Measurements from ENCODE around the gene SLC22A31.

SLC22A31 gene

DNA sequence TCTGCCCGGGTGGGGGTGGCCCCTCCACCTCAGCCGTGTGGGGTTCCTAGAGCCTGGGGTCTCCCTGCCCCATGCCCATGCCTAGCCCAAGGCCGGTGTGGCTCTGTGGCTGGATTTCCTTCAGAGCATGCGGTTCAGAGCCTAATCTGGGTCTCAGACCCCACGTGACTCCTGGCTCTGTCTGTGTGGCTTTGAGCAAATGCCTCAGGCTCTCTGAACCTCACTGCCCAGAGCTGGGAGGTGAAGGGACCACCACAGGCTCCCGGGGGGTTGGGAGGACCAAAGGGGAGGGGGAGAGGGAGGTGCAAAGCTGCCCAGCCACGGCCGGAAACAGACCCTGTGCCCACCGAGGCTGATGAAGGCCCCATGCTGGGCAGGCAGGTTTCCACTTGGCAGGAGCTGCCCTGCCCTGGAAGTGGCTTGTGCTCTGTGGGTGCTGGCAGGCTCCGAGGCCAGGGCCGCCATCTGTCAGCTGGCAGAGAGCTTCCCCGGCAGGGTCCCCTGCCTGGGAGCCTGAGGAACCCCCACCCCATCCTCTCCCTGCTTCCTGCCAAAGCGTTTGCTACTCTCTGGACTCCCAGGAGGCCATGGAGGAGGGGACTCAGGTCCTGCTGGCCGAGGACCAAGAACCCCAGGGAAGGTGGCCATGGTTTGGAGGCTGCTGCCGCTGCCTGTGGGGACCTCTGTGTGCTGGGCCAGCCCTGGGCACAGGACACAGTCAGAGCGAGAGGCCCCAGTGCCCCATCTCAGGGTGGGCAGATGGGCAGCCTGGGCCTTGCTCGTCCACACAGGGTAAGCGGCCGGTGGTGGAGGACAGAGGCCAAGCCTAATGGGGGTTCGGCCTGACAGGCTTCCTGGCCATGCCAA is 24.8 kb downstream of the SLC22A31 start:
- Histone ChIP-seq H4K20me1 (ENCODE audit: insufficient read depth, low read length) (no peaks in the 10 kb centered on the region), H3K27me3 (replicated peaks; ENCODE audit: insufficient read depth, low read length) (peaks cover 10% of the 10 kb centered on the region; the same call in 1 of the 2 replicates), H3K79me2 (ENCODE audit: low read length) (no peaks in the 10 kb centered on the region), H3K4me3 (ENCODE audit: low read length) (no peak overlapping the region), H3F3A (ENCODE audit: insufficient read depth, low read length) (no peaks in the 10 kb centered on the region), H3K9ac (ENCODE audit: low read length) (no peak overlapping the region), H3K4me1 (ENCODE audit: low read length) (no peaks in the 10 kb centered on the region), H3K9me2 (replicated peaks; ENCODE audit: insufficient read depth, low read length) (no peaks in the 10 kb centered on the region), H3K27ac (ENCODE audit: low read length) (no peak overlapping the region), H3K9me3 (replicated peaks; ENCODE audit: insufficient read depth, low read length) (no peaks in the 10 kb centered on the region), H3K36me3 (replicated peaks; ENCODE audit: insufficient read depth, low read length) (no peaks in the 10 kb centered on the region), H2AFZ (ENCODE audit: low read length) (no peak overlapping the region), H3K4me2 (ENCODE audit: low read depth, low read length) (no peak overlapping the region)
- TF ChIP-seq EZH2 (optimal IDR thresholded peaks at IDR 0.05; ENCODE audit: low read depth, low read length) (no peak), EZH2phosphoT487 (IDR thresholded peaks at IDR 0.05; ENCODE audit: low read length) (no peak)
- TF ChIP-seq, protein P1, sequence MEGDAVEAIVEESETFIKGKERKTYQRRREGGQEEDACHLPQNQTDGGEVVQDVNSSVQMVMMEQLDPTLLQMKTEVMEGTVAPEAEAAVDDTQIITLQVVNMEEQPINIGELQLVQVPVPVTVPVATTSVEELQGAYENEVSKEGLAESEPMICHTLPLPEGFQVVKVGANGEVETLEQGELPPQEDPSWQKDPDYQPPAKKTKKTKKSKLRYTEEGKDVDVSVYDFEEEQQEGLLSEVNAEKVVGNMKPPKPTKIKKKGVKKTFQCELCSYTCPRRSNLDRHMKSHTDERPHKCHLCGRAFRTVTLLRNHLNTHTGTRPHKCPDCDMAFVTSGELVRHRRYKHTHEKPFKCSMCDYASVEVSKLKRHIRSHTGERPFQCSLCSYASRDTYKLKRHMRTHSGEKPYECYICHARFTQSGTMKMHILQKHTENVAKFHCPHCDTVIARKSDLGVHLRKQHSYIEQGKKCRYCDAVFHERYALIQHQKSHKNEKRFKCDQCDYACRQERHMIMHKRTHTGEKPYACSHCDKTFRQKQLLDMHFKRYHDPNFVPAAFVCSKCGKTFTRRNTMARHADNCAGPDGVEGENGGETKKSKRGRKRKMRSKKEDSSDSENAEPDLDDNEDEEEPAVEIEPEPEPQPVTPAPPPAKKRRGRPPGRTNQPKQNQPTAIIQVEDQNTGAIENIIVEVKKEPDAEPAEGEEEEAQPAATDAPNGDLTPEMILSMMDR (IDR thresholded peaks at IDR 0.05; ENCODE audit: low read length): no peak
- DNase-seq: no peak

DNA sequence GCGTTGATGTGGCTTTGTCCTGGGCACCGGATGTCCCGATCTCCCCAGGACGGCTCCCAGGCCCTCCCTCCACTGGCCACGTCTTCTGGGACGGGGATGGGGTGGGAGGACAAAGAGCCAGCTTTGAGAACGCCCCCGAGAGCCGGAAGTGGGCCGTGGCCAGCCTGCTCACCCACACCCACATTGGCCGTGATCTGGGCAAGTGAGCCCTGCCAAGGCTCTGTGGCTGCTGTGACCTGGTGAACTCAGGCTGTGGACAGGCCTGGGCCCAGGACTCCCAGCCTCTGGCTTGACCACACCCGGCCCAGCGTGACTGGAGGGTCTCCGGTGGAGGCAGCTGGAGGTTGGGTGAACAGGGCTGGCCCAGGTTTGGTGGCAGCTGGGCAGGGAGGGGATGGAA is 25.5 kb downstream of the SLC22A31 start:
- no peak for DNase-seq
- Histone ChIP-seq H3K4me2 (ENCODE audit: low read depth, low read length) (no peak overlapping the region), H3K4me1 (ENCODE audit: low read length) (no peaks in the 10 kb centered on the region), H3F3A (ENCODE audit: insufficient read depth, low read length) (no peaks in the 10 kb centered on the region), H3K9me3 (replicated peaks; ENCODE audit: insufficient read depth, low read length) (no peaks in the 10 kb centered on the region), H4K20me1 (ENCODE audit: insufficient read depth, low read length) (no peaks in the 10 kb centered on the region), H3K27me3 (replicated peaks; ENCODE audit: insufficient read depth, low read length) (peaks cover 10% of the 10 kb centered on the region; the same call in 1 of the 2 replicates), H3K4me3 (ENCODE audit: low read length) (no peak overlapping the region), H3K9me2 (replicated peaks; ENCODE audit: insufficient read depth, low read length) (no peaks in the 10 kb centered on the region), H3K36me3 (replicated peaks; ENCODE audit: insufficient read depth, low read length) (no peaks in the 10 kb centered on the region), H3K9ac (ENCODE audit: low read length) (no peak overlapping the region), H3K27ac (ENCODE audit: low read length) (no peak overlapping the region), H3K79me2 (ENCODE audit: low read length) (no peaks in the 10 kb centered on the region), H2AFZ (ENCODE audit: low read length) (no peak overlapping the region)
- TF ChIP-seq EZH2phosphoT487 (IDR thresholded peaks at IDR 0.05; ENCODE audit: low read length) (no peak), EZH2 (optimal IDR thresholded peaks at IDR 0.05; ENCODE audit: low read depth, low read length) (no peak)
- TF ChIP-seq, protein P1 (IDR thresholded peaks at IDR 0.05; ENCODE audit: low read length): no peak

DNA sequence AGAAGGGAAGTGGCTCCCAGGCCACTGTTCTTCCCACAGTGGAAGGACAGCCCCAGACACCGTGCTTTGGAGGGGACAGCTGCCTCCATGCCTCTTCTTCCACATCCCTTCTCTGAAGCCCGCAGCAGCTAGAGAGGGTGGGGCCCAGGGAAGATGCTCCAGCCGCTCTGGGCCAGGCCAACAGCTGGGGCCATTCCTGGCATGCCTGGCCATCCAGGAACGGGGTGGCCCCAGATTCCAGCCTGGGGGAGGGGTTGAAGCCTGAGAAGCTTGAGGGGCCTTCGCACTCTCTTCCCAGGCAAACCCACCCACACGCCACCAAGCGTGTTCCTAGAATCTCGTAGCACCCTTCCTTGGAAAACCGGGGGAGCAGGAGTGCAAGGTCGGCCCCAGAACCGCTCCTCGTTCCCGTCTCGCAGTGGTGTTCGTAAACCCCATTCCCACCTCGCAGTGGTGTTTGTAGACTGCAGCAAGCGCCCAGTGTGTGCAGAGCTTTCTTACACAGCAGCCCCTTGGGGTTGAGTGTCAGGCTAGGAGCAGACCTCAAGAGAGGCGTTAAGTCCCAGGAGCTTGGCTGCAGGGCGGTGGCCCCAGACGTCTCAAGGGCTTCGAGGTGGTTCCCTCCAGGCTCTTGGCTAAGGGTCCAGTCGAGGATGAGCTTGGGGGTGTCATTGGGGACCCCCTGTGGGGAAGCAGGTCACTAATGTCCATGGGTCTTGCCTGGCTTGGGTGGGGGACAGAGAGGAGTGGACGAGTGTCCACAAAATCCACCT is 26.1 kb downstream of the SLC22A31 start:
- Histone ChIP-seq H2AFZ (ENCODE audit: low read length) (no peak overlapping the region), H3K9me2 (replicated peaks; ENCODE audit: insufficient read depth, low read length) (no peaks in the 10 kb centered on the region), H3K4me1 (ENCODE audit: low read length) (no peaks in the 10 kb centered on the region), H3K4me2 (ENCODE audit: low read depth, low read length) (no peak overlapping the region), H3K4me3 (ENCODE audit: low read length) (no peak overlapping the region), H3K79me2 (ENCODE audit: low read length) (no peaks in the 10 kb centered on the region), H3K27me3 (replicated peaks; ENCODE audit: insufficient read depth, low read length) (peaks cover 10% of the 10 kb centered on the region; the same call in 1 of the 2 replicates), H3F3A (ENCODE audit: insufficient read depth, low read length) (no peaks in the 10 kb centered on the region), H4K20me1 (ENCODE audit: insufficient read depth, low read length) (no peaks in the 10 kb centered on the region), H3K36me3 (replicated peaks; ENCODE audit: insufficient read depth, low read length) (no peaks in the 10 kb centered on the region), H3K9ac (ENCODE audit: low read length) (no peak overlapping the region), H3K27ac (ENCODE audit: low read length) (no peak overlapping the region), H3K9me3 (replicated peaks; ENCODE audit: insufficient read depth, low read length) (no peaks in the 10 kb centered on the region)
- TF ChIP-seq, protein P1 (IDR thresholded peaks at IDR 0.05; ENCODE audit: low read length): no peak
- TF ChIP-seq EZH2phosphoT487 (IDR thresholded peaks at IDR 0.05; ENCODE audit: low read length): no peak
- DNase-seq: no peak

All from MM.1S (cell line).